GM15510 (cell line): Measurements from ENCODE around the gene RBM28.

Source experiments
- POLR2A ChIP-seq: IDR thresholded peaks from 3 replicates; pipeline ENCODE4 v1.6.1; 2011; ENCODE audit warnings: borderline replicate concordance; ENCODE audit not compliant: insufficient read length; ENCODE audit errors: extremely low read depth

Gene RBM28

GRCh38 chr7:128359939-128360338 is 16.2 kb upstream of the RBM28 start:
- TF ChIP-seq POLR2A: no peak

- TF ChIP-seq POLR2A: no peak
These were observed 15.6 kb upstream of the RBM28 start for GRCh38 chr7:128359336-128359735.

GRCh38 chr7:128358233-128358632 is 14.5 kb upstream of the RBM28 start:
- TF ChIP-seq POLR2A: no peak

GRCh38 chr7:128357217-128357613 is 13.5 kb upstream of the RBM28 start:
- TF ChIP-seq POLR2A: no peak

GRCh38 chr7:128356546-128357216 is 13.0 kb upstream of the RBM28 start:
- TF ChIP-seq POLR2A: no peak

GRCh38 chr7:128353610-128354009 is 9.9 kb upstream of the RBM28 start:
- TF ChIP-seq POLR2A: no peak

GRCh38 chr7:128353189-128353588 is 9.5 kb upstream of the RBM28 start:
- no peak for TF ChIP-seq POLR2A

- TF ChIP-seq POLR2A: no peak
These were observed 8.9 kb upstream of the RBM28 start for GRCh38 chr7:128352636-128353035.

- no peak for TF ChIP-seq POLR2A
These were observed 8.4 kb upstream of the RBM28 start for GRCh38 chr7:128352153-128352537.

- no peak for TF ChIP-seq POLR2A
These were observed 7.8 kb upstream of the RBM28 start for GRCh38 chr7:128351296-128352152.

GRCh38 chr7:128350708-128351295 is 7.1 kb upstream of the RBM28 start:
- no peak for TF ChIP-seq POLR2A

- TF ChIP-seq POLR2A: no peak
These were observed 5.7 kb upstream of the RBM28 start for GRCh38 chr7:128349466-128349825.

GRCh38 chr7:128347647-128348097 is 4.0 kb upstream of the RBM28 start:
- no peak for TF ChIP-seq POLR2A

GRCh38 chr7:128344431-128344774 is 695 bp upstream of the RBM28 start:
- no peak for TF ChIP-seq POLR2A

- TF ChIP-seq POLR2A: no peak
These were observed 2.0 kb downstream of the RBM28 start for GRCh38 chr7:128341733-128342132.

GRCh38 chr7:128335730-128336129 is 8.0 kb downstream of the RBM28 start:
- no peak for TF ChIP-seq POLR2A
